Breast epithelium (tissue), 3 donors: ENCODE results near the gene PLAAT3.

ENCODE experiments used
- CTCF ChIP-seq, 3 donors: fragments of 450-650 bp; IDR thresholded peaks; one replicate each; pipeline ENCODE4 v1.5.1; 2016 to 2017; ENCODE audit warnings: antibody characterized with exemption in 3 of 3, mild to moderate bottlenecking in 3 of 3, moderate library complexity in 3 of 3
- POLR2A ChIP-seq: fragments of 450-650 bp; IDR thresholded peaks from one replicate; pipeline ENCODE4 v1.6.1; 2016; ENCODE audit warnings: antibody characterized with exemption, mild to moderate bottlenecking, moderate library complexity
- POLR2AphosphoS5 ChIP-seq, 3 donors: sonication (generic); formaldehyde crosslinking; IDR thresholded peaks; one replicate each; pipeline ENCODE4 v1.6.1; 2017; ENCODE audit warnings: antibody characterized with exemption in 3 of 3

- TF ChIP-seq POLR2A = no peak
- TF ChIP-seq CTCF (IDR thresholded peaks at IDR 0.05) = no peak
- TF ChIP-seq POLR2AphosphoS5 (IDR thresholded peaks at IDR 0.05) = no peak
These were observed 5.7 kb upstream of the PLAAT3 start for GRCh38 chr11:63619967-63620366.
